ENCODE data around the gene USP21.

USP21 gene

DNA sequence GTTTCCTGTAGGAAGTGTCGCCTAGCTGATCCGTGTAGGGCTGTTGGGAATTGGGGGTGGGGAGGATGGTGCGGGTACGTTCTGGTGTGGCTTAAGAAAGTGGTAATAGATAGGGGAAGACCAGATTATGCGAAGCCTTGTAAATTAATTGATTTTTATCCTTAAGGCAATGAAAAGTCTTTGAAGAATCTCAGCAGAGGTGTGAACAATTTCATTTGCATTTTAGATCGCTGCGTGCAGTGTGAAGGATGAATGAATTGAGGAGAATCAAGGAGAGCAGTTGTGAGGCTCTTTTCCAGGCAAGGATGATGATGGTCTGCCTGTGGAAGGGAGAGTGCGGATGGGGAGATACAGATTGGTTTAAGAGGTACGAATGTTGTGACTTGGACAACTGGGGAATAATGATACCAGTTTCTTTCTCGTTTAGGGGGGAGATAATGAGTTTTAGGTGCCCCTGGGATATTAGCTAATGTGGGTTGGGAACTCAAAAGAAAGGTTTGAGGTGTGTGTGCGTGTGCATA is 26.0 kb upstream of the USP21 start:
- DNase-seq (ENCODE audit: low read depth): no peak

- DNase-seq (ENCODE audit: low read depth): no peak
Observed at GRCh38 chr1:161137881-161138280, 21.4 kb upstream of the USP21 start.

GRCh38 chr1:161138431-161138830 is 20.9 kb upstream of the USP21 start:
- DNase-seq (ENCODE audit: low read depth): no peak

GRCh38 chr1:161139766-161140165 is 19.5 kb upstream of the USP21 start:
- no peak for DNase-seq (ENCODE audit: low read depth)

DNA sequence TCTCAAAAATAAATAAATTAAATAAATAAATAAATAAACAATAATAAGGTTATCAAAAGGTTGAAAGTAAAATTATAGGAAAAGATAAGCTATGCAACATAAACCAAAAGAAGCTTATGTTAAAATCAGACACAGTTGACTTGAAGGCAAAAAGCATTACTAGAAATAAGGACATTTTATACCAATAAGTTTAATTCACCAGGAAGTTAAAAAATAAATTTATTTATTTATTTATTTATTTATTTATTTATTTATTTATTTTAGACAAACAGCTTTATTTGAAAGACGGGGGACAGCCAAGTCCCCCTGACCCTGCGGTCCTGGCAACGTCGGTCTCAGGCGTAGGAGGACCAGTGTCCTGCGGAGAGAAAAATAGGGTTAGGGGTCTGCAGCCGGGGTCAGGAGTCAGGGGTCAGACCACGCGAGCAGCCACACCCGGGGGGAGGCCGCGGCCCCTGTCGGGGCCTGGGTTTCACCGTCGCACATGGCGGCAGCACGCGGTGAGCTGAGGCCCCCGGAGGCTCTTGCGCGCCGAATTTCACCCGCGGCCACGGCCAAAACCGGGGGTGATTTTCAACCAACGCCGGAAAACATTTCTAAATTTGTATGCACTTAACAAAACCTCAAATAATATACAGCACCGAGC is 18.4 kb upstream of the USP21 start:
- no peak for DNase-seq (ENCODE audit: low read depth)

- DNase-seq (ENCODE audit: low read depth): no peak
Observed at GRCh38 chr1:161145832-161146231, 13.5 kb upstream of the USP21 start.

- no peak for DNase-seq (ENCODE audit: low read depth)
Observed at GRCh38 chr1:161153176-161153575, 6.1 kb upstream of the USP21 start.

- DNase-seq (ENCODE audit: low read depth): peak; percentile 70
Observed at GRCh38 chr1:161153682-161154337, 5.5 kb upstream of the USP21 start, which contains the start of gene UFC1. TSS of gene UFC1 (plus strand) at chr1:161153978. CDS start at chr1:161153998, 20 bp downstream.

- no peak for DNase-seq (ENCODE audit: low read depth)
Observed at GRCh38 chr1:161157867-161158266, 1.4 kb upstream of the USP21 start.

DNA sequence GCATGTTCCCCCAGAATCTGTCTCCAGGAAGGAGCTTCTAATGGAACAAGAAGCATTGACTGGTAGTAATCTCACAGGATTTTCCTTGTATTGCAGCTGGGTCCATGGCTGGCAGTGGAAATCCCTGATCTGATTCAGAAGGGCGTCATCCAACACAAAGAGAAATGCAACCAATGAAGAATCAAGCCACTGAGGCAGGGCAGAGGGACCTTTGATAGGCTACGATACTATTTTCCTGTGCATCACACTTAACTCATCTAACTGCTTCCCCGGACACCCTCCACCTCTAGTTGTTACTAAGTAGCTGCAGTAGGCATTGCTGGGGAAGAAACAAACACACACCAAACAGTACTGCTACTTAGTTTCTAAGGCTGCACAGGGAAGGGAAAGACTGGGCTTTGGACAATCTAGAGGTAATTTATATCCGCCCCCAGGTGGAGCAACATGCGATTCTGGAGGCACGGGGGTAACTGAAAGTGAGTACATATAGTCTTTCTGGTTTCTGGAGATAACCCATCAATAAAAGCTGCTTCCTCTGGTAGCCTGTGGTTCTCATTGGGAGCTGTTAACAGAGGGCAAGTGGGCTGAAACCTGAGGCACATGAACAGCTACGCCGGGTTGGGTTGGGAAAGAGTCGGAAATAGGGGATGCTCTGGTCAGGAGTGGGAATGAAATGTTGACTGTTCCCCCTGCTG is 837 bp upstream of the USP21 start:
- no peak for DNase-seq (ENCODE audit: low read depth)

DNA sequence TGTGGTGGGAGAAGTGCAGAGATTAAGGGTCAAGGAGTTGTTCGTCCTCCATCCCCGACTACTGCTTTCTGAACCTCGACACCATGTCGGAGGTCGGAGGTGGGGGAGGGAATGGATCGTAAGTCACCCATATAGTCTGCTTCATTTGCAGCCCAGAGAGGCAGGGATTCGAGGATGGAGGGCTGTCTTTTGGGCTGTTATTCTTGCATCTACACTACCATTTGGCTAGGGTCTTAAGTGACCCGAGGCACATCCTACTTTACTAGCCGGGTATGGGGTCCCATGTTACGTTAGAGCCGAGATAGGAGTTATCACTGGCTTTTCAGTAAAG is 578 bp downstream of the USP21 start:
- DNase-seq (ENCODE audit: low read depth): no peak

- DNase-seq (ENCODE audit: low read depth): no peak
Observed at GRCh38 chr1:161160671-161161145, 1.4 kb downstream of the USP21 start.

DNA sequence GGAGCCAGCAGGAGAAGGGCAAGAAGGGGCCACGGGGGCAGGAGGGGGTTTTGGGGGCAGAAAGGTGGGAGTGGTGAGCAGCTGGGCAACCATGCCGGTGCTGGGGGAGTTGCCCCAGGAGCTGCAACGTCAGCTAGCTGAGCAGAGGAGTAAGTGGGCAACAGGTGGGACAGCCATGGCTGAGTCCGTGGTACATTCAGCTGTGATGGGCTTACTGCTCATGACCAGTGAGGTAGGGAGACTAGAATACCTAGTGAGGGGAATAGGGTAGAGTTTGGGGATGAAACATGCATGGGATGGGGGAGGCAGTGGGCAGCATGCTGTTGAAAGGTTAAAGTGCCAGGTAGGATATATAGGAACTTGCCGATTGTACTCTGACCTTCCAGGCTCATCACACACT is 2.4 kb downstream of the USP21 start:
- no peak for DNase-seq (ENCODE audit: low read depth)

- DNase-seq (ENCODE audit: low read depth): no peak
Observed at GRCh38 chr1:161162052-161162451, 2.8 kb downstream of the USP21 start.

DNA sequence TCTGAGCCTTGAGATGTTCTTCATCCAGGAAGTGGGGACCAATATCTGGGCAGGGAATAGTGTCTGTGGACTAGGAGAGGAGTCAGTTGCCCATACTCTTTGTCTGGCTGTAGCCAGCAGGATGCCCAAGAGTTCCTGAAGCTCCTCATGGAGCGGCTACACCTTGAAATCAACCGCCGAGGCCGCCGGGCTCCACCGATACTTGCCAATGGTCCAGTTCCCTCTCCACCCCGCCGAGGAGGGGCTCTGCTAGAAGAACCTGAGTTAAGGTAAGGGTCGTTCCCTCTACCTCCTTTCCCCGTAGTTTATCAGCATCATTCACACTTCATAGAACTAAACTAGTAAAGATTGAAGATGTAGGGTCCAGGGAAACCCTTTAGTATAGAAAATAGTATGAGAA is 3.5 kb downstream of the USP21 start:
- no peak for DNase-seq (ENCODE audit: low read depth)

GRCh38 chr1:161163793-161164192 is 4.5 kb downstream of the USP21 start:
- no peak for DNase-seq (ENCODE audit: low read depth)

DNA sequence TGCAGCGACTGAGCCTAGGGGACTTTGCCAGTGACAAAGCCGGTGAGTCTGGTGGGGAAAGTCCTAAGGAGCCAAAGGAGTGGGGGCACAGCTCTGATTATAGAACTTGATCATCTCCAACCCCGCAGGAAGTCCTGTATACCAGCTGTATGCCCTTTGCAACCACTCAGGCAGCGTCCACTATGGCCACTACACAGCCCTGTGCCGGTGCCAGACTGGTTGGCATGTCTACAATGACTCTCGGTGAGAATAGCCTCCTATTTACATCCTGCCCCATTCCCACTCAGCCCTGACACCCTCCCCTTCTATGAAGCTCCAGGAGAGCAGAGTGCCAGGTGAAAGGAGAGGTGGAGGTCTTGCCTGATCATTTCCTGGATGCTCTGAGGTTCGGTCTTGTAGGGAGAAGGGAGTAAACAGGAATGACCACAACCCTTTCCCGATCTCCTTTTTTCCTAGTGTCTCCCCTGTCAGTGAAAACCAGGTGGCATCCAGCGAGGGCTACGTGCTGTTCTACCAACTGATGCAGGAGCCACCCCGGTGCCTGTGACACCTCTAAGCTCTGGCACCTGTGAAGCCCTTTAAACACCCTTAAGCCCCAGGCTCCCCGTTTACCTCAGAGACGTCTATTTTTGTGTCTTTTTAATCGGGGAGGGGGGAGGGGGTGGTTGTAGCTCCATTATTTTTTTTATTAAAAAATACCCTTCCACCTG is 5.8 kb downstream of the USP21 start:
- no peak for DNase-seq (ENCODE audit: low read depth)

- peak; percentile 94 for DNase-seq (ENCODE audit: low read depth)
Observed at GRCh38 chr1:161165742-161166668, 6.7 kb downstream of the USP21 start, which contains the start of gene PPOX. TSS of gene PPOX (plus strand) at chr1:161166426. CDS start at chr1:161166848, 422 bp downstream.

GRCh38 chr1:161166669-161167548 is 7.6 kb downstream of the USP21 start:
- DNase-seq (ENCODE audit: low read depth): no peak

GRCh38 chr1:161168906-161169305 is 9.6 kb downstream of the USP21 start:
- no peak for DNase-seq (ENCODE audit: low read depth)
